ENCODE results near the gene TRAPPC13. TPM values are rescaled to one million over a fixed set of nuclear protein-coding genes. Genes with fewer than 3 reads are reported as not detected.

Gene TRAPPC13
- total RNA-seq, 1 donor from 2014 or later: 20.3 TPM

DNA sequence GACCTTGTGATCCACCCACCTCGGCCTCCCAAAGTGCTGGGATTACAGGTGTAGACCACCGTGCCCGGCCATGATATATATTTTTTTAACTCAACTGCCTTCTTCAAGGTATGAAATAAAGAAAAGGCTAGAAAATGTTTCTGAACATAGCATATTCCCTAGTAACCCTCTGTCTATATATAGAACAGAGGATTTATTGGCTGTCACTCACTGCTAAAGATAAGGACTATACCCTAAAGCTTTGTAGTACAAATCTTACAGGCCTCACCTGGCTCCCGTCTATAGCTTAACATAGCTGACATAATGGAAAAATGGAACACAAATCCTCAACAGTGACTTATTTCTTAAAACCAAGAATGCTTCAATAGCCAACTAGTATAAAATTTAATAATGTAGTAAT is 82.8 kb downstream of the TRAPPC13 start:
- Mint-ChIP-seq H3K9me3 (ENCODE audit: unreplicated experiment) (no peaks in the 10 kb centered on the region), H3K27me3 (ENCODE audit: unreplicated experiment) (no peaks in the 10 kb centered on the region), H3K36me3 (ENCODE audit: low read depth, unreplicated experiment) (peaks cover 4% of the 10 kb centered on the region), H3K27ac (ENCODE audit: unreplicated experiment) (no peak overlapping the region), H3K4me1 (ENCODE audit: unreplicated experiment) (no peaks in the 10 kb centered on the region), H3K4me3 (ENCODE audit: unreplicated experiment) (no peak overlapping the region)
- no peak for DNase-seq (ENCODE audit: low spot score)
- TF ChIP-seq CTCF (IDR thresholded peaks at IDR 0.05; ENCODE audit: unreplicated experiment): no peak

DNA sequence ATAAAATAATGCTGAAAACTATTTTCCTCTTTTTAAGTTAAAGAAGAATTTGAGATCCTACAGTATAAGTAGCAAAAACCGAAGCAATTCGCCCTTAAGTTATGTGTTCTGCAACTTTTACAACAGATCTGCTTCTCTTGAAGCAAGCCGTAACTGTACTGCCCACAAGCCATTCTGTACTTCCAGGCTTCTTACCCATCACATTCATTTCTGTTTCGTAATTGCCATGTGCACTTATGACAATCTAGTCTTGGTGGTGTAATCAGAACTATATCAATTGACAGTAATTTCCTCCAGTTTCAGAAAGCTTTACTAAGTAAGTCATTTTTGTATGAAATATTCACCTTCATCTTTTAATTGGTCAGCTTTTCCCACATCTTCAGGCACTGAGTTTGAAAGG is 83.3 kb downstream of the TRAPPC13 start:
- Mint-ChIP-seq H3K27ac (ENCODE audit: unreplicated experiment) (no peak overlapping the region), H3K4me1 (ENCODE audit: unreplicated experiment) (no peaks in the 10 kb centered on the region), H3K9me3 (ENCODE audit: unreplicated experiment) (no peaks in the 10 kb centered on the region), H3K27me3 (ENCODE audit: unreplicated experiment) (no peaks in the 10 kb centered on the region), H3K4me3 (ENCODE audit: unreplicated experiment) (no peak overlapping the region), H3K36me3 (ENCODE audit: low read depth, unreplicated experiment) (peaks cover 4% of the 10 kb centered on the region)
- no peak for DNase-seq (ENCODE audit: low spot score)
- TF ChIP-seq CTCF (IDR thresholded peaks at IDR 0.05; ENCODE audit: unreplicated experiment): no peak

Other genes starting within 250 kb of the TRAPPC13 start
- gene ADAMTS6, start 143.1 kb upstream of the TRAPPC13 start, total RNA-seq (ENCODE audit: unreplicated experiment): 16.7 TPM
- gene CENPK, start 61.9 kb upstream of the TRAPPC13 start, total RNA-seq (ENCODE audit: unreplicated experiment): 28.9 TPM
- 44.9 TPM for gene PPWD1, start 61.7 kb upstream of the TRAPPC13 start, total RNA-seq (ENCODE audit: unreplicated experiment)
- 12.8 TPM for gene TRIM23, start 694 bp upstream of the TRAPPC13 start, total RNA-seq (ENCODE audit: unreplicated experiment)
- 2.8 TPM for gene SHLD3, start within 50 bp of the TRAPPC13 start, total RNA-seq (ENCODE audit: unreplicated experiment)
- gene SGTB, start 97.1 kb downstream of the TRAPPC13 start, total RNA-seq (ENCODE audit: unreplicated experiment): 8.3 TPM
- 45.8 TPM for gene NLN, start 97.2 kb downstream of the TRAPPC13 start, total RNA-seq (ENCODE audit: unreplicated experiment)

All from endothelial cell (in vitro differentiated cells).